ENCODE results near the gene LRMDA. TPM values are rescaled to one million over a fixed set of nuclear protein-coding genes. Genes with fewer than 3 reads are reported as not detected.

Gene LRMDA
- total RNA-seq, 1 experiment from 2014 or later = 4.8 TPM

- BruUV-seq (replicated peaks) = no TSS peak
- no peaks in the 10 kb centered on the region for H3K9me3 ChIP-seq (ENCODE audit: control insufficient read depth in 1 of 2, insufficient read depth in 1 of 2, low read depth in 1 of 2, low read length in 2 of 2)
- H3K4me1 ChIP-seq (ENCODE audit: control insufficient read depth in 1 of 2, insufficient read depth in 2 of 2, low read length in 2 of 2) = no peaks in the 10 kb centered on the region
- intact Hi-C loops (cut with micrococcal nuclease) = no loop called here
- H3K9me2 ChIP-seq (ENCODE audit: insufficient read depth) = no peaks in the 10 kb centered on the region
- ATAC-seq = no peak
- H3K9ac ChIP-seq (ENCODE audit: low read length) = no peak overlapping the region
- no peaks in the 10 kb centered on the region for H3K79me2 ChIP-seq (ENCODE audit: insufficient read depth, low read length)
- no peak for TF ChIP-seq JUND (IDR thresholded peaks at IDR 0.05)
- no peak for TF ChIP-seq ZBTB33 (IDR thresholded peaks at IDR 0.05; ENCODE audit: extremely low read depth, insufficient replicate concordance, low read length)
- TF ChIP-seq SIN3A (IDR thresholded peaks at IDR 0.05; ENCODE audit: low read depth) = no peak
- TF ChIP-seq ELF1 (IDR thresholded peaks at IDR 0.05; ENCODE audit: borderline replicate concordance, low read depth) = no peak
- TF ChIP-seq FOSL1 (IDR thresholded peaks at IDR 0.05; ENCODE audit: low read depth) = no peak
- TF ChIP-seq EZH2 (IDR thresholded peaks at IDR 0.05) = no peak
- no peak for TF ChIP-seq ZFX (IDR thresholded peaks at IDR 0.05)
- TF ChIP-seq SP1 (IDR thresholded peaks at IDR 0.05; ENCODE audit: low read depth) = no peak
- TF ChIP-seq SRF (IDR thresholded peaks at IDR 0.05; ENCODE audit: low read depth) = no peak
- no peak for TF ChIP-seq RAD21 (IDR thresholded peaks at IDR 0.05; ENCODE audit: low read depth)
- TF ChIP-seq EGR1 (IDR thresholded peaks at IDR 0.05; ENCODE audit: low read depth) = no peak
- RAD21 ChIA-PET (ENCODE audit: low non-redundant PET in 1 of 2, low total read pairs in 2 of 2, uncharacterized antibody in 2 of 2, unreplicated experiment in 2 of 2) = no interaction called here
- CTCF ChIA-PET = no interaction called here
- POLR2A ChIA-PET = no interaction called here
- no peak overlapping the region for H3K27ac ChIP-seq (ENCODE audit: low read depth, low read length)
- no peaks in the 10 kb centered on the region for H4K20me1 ChIP-seq (ENCODE audit: insufficient read depth)
- H3K36me3 ChIP-seq (ENCODE audit: control insufficient read depth in 1 of 2, insufficient read depth in 2 of 2, low read length in 2 of 2) = no peaks in the 10 kb centered on the region
- H3K27me3 ChIP-seq (ENCODE audit: insufficient read depth, low read length) = peaks cover 9% of the 10 kb centered on the region; the same call in 1 of the 2 replicates
- no peak for DNase-seq (ENCODE audit: low read depth, low spot score)
- no peak overlapping the region for H2AFZ ChIP-seq (ENCODE audit: low read depth, low read length, poor library complexity, severe bottlenecking)
- no peak overlapping the region for H3K4me2 ChIP-seq (ENCODE audit: low read length)
- H3K4me3 ChIP-seq (replicated peaks in 1 of 2; ENCODE audit: low read depth in 1 of 2, low read length in 2 of 2) = no peak overlapping the region
Measured at GRCh38 chr10:75717126-75717916, 285.9 kb downstream of the LRMDA start.

Data from HCT116 (cell line).